KMS-11 (cell line): Measurements from ENCODE around the gene KPTN.
"Not testable (repeated sequence)": the region's sequence is repeated elsewhere in the genome, so short reads cannot be mapped to it uniquely, and the experiment has no call there.

Experiments used
- H2AFZ ChIP-seq: fragments of 200-600 bp; sonication (generic); 2 replicates; pipeline ENCODE4 v1.6.1; 2016; ENCODE audit warnings: antibody characterized with exemption, mixed run types, low read depth
- H3K27ac ChIP-seq: fragments of 200-600 bp; sonication (generic); 2 replicates; pipeline ENCODE4 v1.6.1; 2016; ENCODE audit warnings: mild to moderate bottlenecking, mixed run types
- H3K27me3 ChIP-seq: fragments of 200-600 bp; sonication (generic); 2 replicates; pipeline ENCODE4 v1.6.1; 2017; ENCODE audit warnings: mild to moderate bottlenecking, low read depth, mixed run types, moderate library complexity; ENCODE audit not compliant: insufficient read depth
- H3K36me3 ChIP-seq: fragments of 200-600 bp; sonication (generic); 2 replicates; pipeline ENCODE4 v1.6.1; 2017; ENCODE audit warnings: mild to moderate bottlenecking, mixed run types; ENCODE audit not compliant: insufficient read depth
- H3K4me1 ChIP-seq: fragments of 200-600 bp; sonication (generic); 2 replicates; pipeline ENCODE4 v1.6.1; 2016; ENCODE audit warnings: mild to moderate bottlenecking, low read depth, mixed run types; ENCODE audit not compliant: poor library complexity, severe bottlenecking
- H3K4me2 ChIP-seq: fragments of 200-600 bp; sonication (generic); 2 replicates; pipeline ENCODE4 v1.7.0; 2016; ENCODE audit warnings: mild to moderate bottlenecking, mixed run types
- H3K4me3 ChIP-seq: fragments of 200-600 bp; sonication (generic); IDR thresholded peaks from 2 replicates; pipeline ENCODE4 v1.6.1; 2017; ENCODE audit warnings: low read depth, low read length, mixed read lengths; ENCODE audit not compliant: insufficient read depth
- H3K79me2 ChIP-seq: fragments of 200-600 bp; sonication (generic); 2 replicates; pipeline ENCODE4 v1.6.1; 2016; ENCODE audit warnings: low read depth, mixed run types; ENCODE audit not compliant: insufficient read depth
- H3K9ac ChIP-seq: fragments of 200-600 bp; sonication (generic); 2 replicates; pipeline ENCODE4 v1.6.1; 2016; ENCODE audit warnings: mild to moderate bottlenecking, mixed run types
- H4K20me1 ChIP-seq: fragments of 200-600 bp; sonication (generic); 2 replicates; pipeline ENCODE4 v1.6.1; 2016; ENCODE audit warnings: mild to moderate bottlenecking, mixed run types; ENCODE audit not compliant: insufficient read depth
- TF ChIP-seq, protein P1 (sequence below): fragments of 200-600 bp; sonication (generic); conservative IDR thresholded peaks from 2 replicates; pipeline ENCODE4 v1.6.1; 2017; ENCODE audit warnings: low read depth, mild to moderate bottlenecking, antibody characterized with exemption, low read length, moderate library complexity, mixed read lengths

The KPTN gene

DNA sequence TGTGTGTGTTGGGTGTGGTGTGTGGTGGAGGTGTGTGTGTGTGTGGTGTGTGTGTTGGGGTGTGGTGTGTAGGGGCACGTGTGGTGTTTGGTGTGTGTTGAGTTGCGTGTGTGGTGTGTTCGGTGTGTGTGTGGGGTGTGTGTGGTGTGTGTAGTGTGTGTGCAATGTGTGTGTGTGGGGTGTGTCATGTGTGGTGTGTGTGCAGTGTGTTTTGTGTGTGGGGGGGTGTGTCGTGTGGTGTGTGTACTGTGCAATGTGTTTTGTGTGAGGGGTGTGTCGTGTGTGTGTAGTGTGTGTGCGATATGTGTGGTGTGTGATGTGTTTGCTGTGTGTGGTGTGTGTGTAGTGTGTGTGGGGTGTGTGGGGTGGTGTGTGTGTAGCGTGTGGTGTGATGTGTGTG, 6.0 kb upstream of the KPTN start:
- H3K4me2 ChIP-seq: no peak overlapping the region
- H3K27ac ChIP-seq: no peak overlapping the region
- no peak overlapping the region for H3K9ac ChIP-seq
- H2AFZ ChIP-seq: no peak overlapping the region
- no peaks in the 10 kb centered on the region for H4K20me1 ChIP-seq
- no peaks in the 10 kb centered on the region for H3K36me3 ChIP-seq
- H3K27me3 ChIP-seq: no peaks in the 10 kb centered on the region
- no peaks in the 10 kb centered on the region for H3K79me2 ChIP-seq
- TF ChIP-seq, protein P1, sequence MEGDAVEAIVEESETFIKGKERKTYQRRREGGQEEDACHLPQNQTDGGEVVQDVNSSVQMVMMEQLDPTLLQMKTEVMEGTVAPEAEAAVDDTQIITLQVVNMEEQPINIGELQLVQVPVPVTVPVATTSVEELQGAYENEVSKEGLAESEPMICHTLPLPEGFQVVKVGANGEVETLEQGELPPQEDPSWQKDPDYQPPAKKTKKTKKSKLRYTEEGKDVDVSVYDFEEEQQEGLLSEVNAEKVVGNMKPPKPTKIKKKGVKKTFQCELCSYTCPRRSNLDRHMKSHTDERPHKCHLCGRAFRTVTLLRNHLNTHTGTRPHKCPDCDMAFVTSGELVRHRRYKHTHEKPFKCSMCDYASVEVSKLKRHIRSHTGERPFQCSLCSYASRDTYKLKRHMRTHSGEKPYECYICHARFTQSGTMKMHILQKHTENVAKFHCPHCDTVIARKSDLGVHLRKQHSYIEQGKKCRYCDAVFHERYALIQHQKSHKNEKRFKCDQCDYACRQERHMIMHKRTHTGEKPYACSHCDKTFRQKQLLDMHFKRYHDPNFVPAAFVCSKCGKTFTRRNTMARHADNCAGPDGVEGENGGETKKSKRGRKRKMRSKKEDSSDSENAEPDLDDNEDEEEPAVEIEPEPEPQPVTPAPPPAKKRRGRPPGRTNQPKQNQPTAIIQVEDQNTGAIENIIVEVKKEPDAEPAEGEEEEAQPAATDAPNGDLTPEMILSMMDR: no peak
- no peak overlapping the region for H3K4me3 ChIP-seq
- H3K4me1 ChIP-seq: peaks cover 39% of the 10 kb centered on the region

DNA sequence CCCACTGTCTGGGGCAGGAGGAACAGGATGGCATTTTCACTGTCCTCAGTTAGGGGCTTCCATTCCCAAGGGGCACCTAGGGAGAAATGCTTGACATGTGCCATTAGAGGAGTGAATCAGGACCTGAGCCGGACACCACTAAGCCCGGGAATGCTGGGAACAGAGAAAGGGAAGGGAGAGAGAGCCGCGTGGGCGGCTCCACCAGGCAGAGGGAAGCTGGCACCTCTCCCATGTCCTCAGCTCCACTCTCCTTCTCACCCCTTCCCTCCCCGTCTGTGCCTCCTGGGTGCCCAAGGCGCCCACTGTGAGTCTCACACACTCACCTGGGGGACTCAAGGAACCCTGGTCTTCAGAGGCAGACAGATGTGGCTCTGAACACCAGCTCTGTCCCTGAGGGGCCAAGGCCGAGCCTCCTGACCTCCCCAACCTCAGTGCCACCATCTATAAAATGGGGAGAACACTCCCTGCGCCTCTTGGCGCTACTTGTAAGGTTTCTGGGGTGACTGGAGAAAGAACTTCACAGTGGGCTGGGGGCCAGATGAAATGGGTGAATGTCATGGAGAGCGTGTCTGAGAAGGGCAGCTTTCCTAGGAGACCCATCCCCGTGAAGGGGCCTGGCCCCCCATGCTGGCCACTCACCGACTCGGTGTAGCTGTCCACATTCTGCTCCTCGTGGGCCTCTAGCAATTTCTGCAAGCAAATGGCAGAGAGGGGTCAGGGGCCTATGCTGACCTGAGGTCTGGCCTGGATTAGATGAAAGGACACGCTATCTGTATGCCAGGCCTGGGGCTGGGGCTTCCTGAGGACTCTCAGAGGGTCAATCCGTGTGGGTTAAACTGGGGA, 5.3 kb upstream of the KPTN start:
- TF ChIP-seq, protein P1: no peak
- H3K4me1 ChIP-seq: peaks cover 43% of the 10 kb centered on the region
- no peak overlapping the region for H3K9ac ChIP-seq
- H3K79me2 ChIP-seq: no peaks in the 10 kb centered on the region
- H3K27me3 ChIP-seq: no peaks in the 10 kb centered on the region
- no peak overlapping the region for H3K4me2 ChIP-seq
- no peaks in the 10 kb centered on the region for H4K20me1 ChIP-seq
- H3K27ac ChIP-seq: no peak overlapping the region
- no peaks in the 10 kb centered on the region for H3K36me3 ChIP-seq
- no peak overlapping the region for H3K4me3 ChIP-seq
- no peak overlapping the region for H2AFZ ChIP-seq

DNA sequence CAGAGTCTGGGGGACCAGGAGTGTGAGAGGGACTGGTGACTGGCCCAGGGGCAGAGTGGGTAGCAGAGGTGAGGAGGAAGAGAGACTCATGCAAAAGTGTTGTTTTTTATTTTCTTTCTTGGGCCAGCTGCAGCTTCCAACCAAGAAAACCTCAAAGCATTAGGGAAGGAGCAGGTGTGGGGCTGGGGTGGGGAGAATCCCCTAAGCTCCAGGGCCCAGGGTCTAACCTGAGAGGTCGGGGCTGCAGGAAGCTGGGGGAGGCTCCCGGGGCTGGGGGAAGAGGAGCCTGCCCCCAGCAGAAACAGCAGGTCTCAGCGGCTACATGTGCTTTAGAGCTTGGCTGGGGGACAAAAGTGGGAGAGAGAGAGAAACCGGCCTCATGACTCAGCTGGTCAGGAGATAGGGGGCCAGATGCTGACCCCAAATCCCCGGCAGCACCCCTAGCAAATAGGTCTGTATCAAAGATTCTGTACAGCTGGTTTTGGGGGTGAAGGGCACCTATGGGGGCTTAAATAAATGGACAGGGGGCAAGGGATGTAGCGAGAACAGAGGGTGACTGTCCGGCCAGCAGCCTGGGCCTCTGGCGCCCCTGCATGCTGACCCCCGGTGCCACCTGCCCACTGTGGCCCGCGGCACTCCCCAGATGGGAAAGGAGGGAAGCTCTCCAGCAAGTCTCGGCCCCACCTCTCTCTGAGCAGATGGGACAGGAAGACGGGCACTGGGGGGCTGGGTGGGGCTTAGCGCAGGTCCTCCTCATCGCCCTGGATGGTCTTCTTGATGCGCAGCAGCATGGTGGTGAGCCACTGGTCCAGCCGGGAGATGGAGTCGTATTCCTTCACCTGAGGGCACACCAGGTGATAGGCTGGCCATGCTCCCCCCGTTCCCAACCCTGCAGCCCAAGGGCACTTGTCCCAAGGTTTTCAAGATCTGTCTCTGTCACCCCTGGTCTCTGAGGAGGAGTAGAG, 3.8 kb upstream of the KPTN start:
- H3K27me3 ChIP-seq: no peaks in the 10 kb centered on the region
- peak overlapping the region; percentile 36; the same call in 1 of the 2 replicates for H3K27ac ChIP-seq
- no peak overlapping the region for H3K4me3 ChIP-seq
- H3K79me2 ChIP-seq: no peaks in the 10 kb centered on the region
- peak overlapping the region; percentile 31; the same call in 1 of the 2 replicates for H3K4me2 ChIP-seq
- H3K9ac ChIP-seq: no peak overlapping the region; the same call in 1 of the 2 replicates
- H3K36me3 ChIP-seq: no peaks in the 10 kb centered on the region
- no peak overlapping the region for H2AFZ ChIP-seq
- no peaks in the 10 kb centered on the region for H4K20me1 ChIP-seq
- TF ChIP-seq, protein P1: no peak
- H3K4me1 ChIP-seq: peaks cover 45% of the 10 kb centered on the region

DNA sequence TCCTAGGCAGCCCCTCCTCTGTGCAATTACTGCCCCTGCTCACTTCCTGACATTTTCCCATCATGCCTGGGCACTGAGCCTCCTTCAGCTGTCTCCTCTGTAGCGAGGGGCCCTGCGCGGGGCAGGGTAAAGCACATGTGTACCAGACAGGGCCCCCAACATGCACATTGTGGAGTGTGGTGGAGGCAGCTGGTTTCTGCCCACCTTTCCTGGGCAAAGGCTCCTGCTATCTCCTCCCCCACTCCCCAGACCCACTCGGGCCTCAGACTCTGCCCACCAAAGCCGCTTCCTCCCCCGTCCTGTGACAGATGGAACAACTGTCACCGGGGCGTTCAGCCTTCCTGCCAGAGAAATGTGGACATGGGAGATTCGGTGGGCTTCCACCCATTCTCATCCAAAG, 2.9 kb upstream of the KPTN start:
- Histone ChIP-seq H3K4me1 (peaks cover 45% of the 10 kb centered on the region), H3K9ac (no peak overlapping the region; the same call in 1 of the 2 replicates), H3K27ac (no peak overlapping the region), H3K36me3 (no peaks in the 10 kb centered on the region), H3K4me3 (no peak overlapping the region), H3K4me2 (peak overlapping the region; percentile 31; the same call in 1 of the 2 replicates), H3K27me3 (no peaks in the 10 kb centered on the region), H2AFZ (no peak overlapping the region), H3K79me2 (no peaks in the 10 kb centered on the region), H4K20me1 (no peaks in the 10 kb centered on the region)
- TF ChIP-seq, protein P1: no peak

DNA sequence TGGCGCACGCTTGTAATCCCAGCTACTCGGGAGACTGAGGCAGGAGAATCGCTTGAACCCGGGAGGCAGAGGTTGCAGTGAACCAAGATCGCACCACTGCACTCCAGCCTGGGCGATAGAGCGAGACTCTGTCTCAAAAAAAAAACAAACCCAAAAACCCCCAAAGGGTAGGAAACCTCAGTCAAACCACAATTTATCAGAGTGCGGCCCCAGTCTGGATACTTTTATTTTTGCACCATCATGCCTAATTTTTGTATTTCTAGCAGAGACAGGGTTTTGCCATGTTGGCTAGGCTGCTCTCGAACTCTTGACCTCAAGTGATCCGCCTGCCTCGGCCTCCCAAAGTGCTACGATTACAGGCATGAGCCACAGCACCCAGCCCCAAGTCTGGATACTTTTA, 2.2 kb upstream of the KPTN start:
- H3K9ac ChIP-seq, H3K27me3 ChIP-seq, H2AFZ ChIP-seq, H4K20me1 ChIP-seq, H3K4me3 ChIP-seq, H3K4me2 ChIP-seq, H3K27ac ChIP-seq, H3K36me3 ChIP-seq, H3K79me2 ChIP-seq: not testable (repeated sequence)
- peaks cover 44% of the 10 kb centered on the region for H3K4me1 ChIP-seq
